Measurements from ENCODE around the gene CCP110. TPM values are rescaled to one million over a fixed set of nuclear protein-coding genes. Genes with fewer than 3 reads are reported as not detected.
"Not testable (repeated sequence)": the region's sequence is repeated elsewhere in the genome, so short reads cannot be mapped to it uniquely, and the experiment has no call there.

Gene CCP110
- total and polyA plus RNA-seq, 9 donors = 10.8 to 22.5 (median 14.9) TPM

DNA sequence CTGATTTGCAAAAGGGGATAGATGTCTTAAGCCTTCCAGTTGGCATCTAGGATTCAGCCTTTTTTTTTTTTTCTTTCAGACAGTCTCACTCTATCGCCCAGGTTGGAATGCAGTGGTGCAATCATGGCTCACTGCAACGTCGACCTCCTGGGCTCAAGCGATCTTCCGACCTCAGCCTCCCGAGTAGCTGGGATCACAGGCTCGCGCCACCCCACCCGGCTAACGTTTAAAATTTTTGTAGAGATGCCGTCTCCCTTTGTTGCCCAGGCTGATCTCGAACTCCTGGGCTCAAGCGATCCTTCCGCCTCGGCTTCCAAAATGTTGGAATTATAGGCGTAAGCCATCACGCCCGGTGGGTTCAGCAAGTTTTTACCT lies 571 bp upstream of the CCP110 start:
- Histone ChIP-seq H3K4me1 (ENCODE audit: control insufficient read depth, insufficient read depth, low read length) (peaks cover 20% of the 10 kb centered on the region), H3K36me3 (ENCODE audit: control insufficient read depth, insufficient read depth, low read length) (no peaks in the 10 kb centered on the region), H3K4me3 (ENCODE audit: low read length) (no peak overlapping the region), H3K9me3 (replicated peaks; ENCODE audit: control insufficient read depth, low read depth, low read length) (no peaks in the 10 kb centered on the region), H3K27ac (ENCODE audit: low read length) (no peak overlapping the region), H3K27me3 (ENCODE audit: control insufficient read depth, insufficient read depth, low read length) (no peaks in the 10 kb centered on the region)
- DNase-seq = no peak
- WGBS (ENCODE audit: insufficient coverage) = 74% methylated on average over 15 of the region's 18 CpGs

DNA sequence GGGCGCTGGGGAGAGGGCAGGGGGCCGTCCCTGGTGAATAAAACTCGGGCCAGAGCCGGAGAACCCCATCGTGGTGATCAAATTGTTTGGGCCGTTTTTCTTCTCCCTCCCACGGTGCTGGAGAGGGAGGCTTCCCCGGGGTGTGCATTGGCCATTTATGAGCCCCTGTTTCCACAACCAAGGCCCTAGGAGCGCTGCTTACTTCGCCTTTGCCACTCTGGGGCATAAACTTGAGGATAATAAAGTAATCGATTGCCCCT lies 544 bp downstream of the CCP110 start:
- Histone ChIP-seq H3K36me3 (ENCODE audit: control insufficient read depth, insufficient read depth, low read length) (peaks cover 5% of the 10 kb centered on the region), H3K27ac (ENCODE audit: low read length) (peak overlapping the region; percentile 80), H3K9me3 (replicated peaks; ENCODE audit: control insufficient read depth, low read depth, low read length) (no peaks in the 10 kb centered on the region), H3K4me3 (ENCODE audit: low read length) (peak overlapping the region; percentile 97), H3K4me1 (ENCODE audit: control insufficient read depth, insufficient read depth, low read length) (peaks cover 20% of the 10 kb centered on the region), H3K27me3 (ENCODE audit: control insufficient read depth, insufficient read depth, low read length) (no peaks in the 10 kb centered on the region)
- DNase-seq = no peak
- WGBS (ENCODE audit: insufficient coverage) = 0% methylated on average over 7 of the region's 11 CpGs

DNA sequence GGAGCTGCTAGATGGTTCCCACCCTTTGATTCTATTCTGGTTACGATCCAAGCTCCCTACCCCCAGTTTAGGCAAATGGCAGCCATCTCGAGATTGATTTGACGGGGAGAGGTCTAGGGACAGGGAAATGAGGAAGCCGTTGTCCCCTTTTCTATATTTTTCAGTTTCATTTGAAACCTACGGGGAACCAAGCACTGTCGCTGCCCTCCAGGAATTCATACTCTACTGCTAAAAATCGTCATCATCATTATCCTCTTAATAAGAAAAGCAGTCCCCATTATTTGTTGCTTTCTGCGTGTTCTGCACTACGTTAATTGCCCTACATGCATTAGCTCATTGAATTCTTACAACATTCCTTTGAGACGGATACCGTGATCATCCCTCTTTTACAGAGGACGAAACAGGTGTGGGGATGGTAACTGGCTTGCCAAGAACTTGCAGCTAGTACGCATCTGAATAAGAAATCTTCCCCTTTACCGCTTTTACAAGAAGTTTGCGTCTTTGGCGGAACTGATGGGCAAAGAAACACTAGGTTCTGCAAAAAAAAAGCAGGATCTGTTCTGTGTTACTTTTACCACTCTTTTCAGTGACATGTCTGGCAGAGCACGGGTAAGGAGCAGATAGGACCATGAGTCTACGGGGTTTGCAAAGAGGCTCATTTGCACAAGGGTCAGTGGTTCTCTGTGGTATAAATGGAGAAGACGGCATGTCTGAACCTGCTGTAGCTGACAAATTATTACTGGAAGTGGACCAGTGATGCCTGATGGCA lies 1.1 kb downstream of the CCP110 start:
- DNase-seq = peak; percentile 37
- peak overlapping the region; percentile 80 for H3K27ac ChIP-seq (ENCODE audit: low read length)

DNA sequence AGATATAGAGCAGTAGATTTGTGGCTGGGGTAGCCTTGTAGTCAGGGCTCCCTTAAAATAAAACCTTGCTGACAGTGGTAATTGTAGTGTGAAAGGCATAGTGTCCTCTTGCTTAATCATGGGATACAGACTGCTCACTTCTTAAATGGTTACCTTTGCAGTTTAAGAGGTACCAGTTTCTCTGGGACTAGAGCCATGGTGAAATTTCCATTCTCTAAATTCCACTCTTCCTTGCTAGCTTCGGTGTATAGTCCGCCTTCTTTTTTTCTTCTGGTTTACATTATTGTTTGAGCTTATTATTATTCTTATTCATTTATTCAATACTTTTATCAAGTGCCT lies 1.6 kb downstream of the CCP110 start:
- no peak for DNase-seq
- Histone ChIP-seq H3K27ac (ENCODE audit: low read length) (no peak overlapping the region), H3K36me3 (ENCODE audit: control insufficient read depth, insufficient read depth, low read length) (peaks cover 11% of the 10 kb centered on the region), H3K9me3 (replicated peaks; ENCODE audit: control insufficient read depth, low read depth, low read length) (no peaks in the 10 kb centered on the region), H3K4me3 (ENCODE audit: low read length) (no peak overlapping the region), H3K4me1 (ENCODE audit: control insufficient read depth, insufficient read depth, low read length) (peaks cover 18% of the 10 kb centered on the region), H3K27me3 (ENCODE audit: control insufficient read depth, insufficient read depth, low read length) (no peaks in the 10 kb centered on the region)
- WGBS (ENCODE audit: insufficient coverage) = no CpG with 5 or more reads among the region's 2 CpGs

More for the DNA sequence above, 1.1 kb downstream of the CCP110 start:
- H3K27me3 ChIP-seq (ENCODE audit: control insufficient read depth, insufficient read depth, low read length) = no peaks in the 10 kb centered on the region
- peaks cover 20% of the 10 kb centered on the region for H3K4me1 ChIP-seq (ENCODE audit: control insufficient read depth, insufficient read depth, low read length)
- H3K36me3 ChIP-seq (ENCODE audit: control insufficient read depth, insufficient read depth, low read length) = peaks cover 5% of the 10 kb centered on the region
- peak overlapping the region; percentile 97 for H3K4me3 ChIP-seq (ENCODE audit: low read length)
- WGBS (ENCODE audit: insufficient coverage) = 7% methylated on average over 9 of the region's 19 CpGs
- H3K9me3 ChIP-seq (replicated peaks; ENCODE audit: control insufficient read depth, low read depth, low read length) = no peaks in the 10 kb centered on the region

DNA sequence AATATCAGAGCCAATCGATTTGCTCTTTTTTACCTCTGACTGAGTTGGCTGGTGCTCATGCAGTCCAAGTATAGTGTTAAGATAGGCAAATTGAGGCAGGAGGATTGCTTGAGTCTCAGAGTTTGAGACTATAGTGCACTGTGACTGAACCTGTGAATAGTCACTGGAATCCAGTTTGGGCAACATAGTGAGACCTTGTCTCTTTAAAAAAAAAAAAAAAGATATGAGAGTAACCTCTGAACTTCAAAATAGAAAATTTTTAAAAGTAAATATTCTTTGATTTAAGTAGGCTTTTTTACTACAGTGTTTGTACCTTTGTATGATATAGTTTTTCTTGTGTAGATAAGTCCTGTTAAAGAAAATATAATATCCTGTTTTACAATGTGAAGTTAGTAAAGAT lies 3.4 kb downstream of the CCP110 start:
- H3K4me1 ChIP-seq (ENCODE audit: control insufficient read depth, insufficient read depth, low read length) = peaks cover 9% of the 10 kb centered on the region
- peaks cover 14% of the 10 kb centered on the region for H3K36me3 ChIP-seq (ENCODE audit: control insufficient read depth, insufficient read depth, low read length)
- no peak for DNase-seq
- no peak overlapping the region for H3K27ac ChIP-seq (ENCODE audit: low read length)
- no CpG with 5 or more reads among the region's 1 CpG for WGBS (ENCODE audit: insufficient coverage)
- H3K27me3 ChIP-seq (ENCODE audit: control insufficient read depth, insufficient read depth, low read length) = no peaks in the 10 kb centered on the region
- no peak overlapping the region for H3K4me3 ChIP-seq (ENCODE audit: low read length)
- H3K9me3 ChIP-seq (replicated peaks; ENCODE audit: control insufficient read depth, low read depth, low read length) = no peaks in the 10 kb centered on the region

DNA sequence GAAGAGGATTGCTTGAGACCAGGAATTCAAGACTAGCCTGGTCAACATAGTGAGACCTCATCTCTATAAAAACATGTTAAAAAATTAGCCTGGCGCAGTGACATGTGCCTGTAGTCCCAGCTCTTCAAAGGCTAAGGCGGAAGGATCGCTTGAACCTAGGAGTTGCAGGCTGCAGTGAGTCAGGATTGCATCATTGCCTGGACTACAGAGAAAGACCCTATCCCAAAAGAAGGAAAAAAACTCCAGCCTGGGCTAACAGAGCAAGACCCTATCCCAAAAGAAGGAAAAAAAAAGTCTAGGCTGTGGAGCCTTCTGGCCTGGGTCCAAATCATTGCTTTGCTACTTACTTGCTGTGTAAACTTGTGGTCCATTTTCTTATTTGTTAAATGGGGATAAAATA lies 4.9 kb downstream of the CCP110 start:
- H3K4me1 ChIP-seq (ENCODE audit: control insufficient read depth, insufficient read depth, low read length) = peaks cover 3% of the 10 kb centered on the region
- WGBS (ENCODE audit: insufficient coverage) = 100% methylated on average over 2 of the region's 3 CpGs
- no peak for DNase-seq
- H3K27ac ChIP-seq (ENCODE audit: low read length) = no peak overlapping the region
- no peaks in the 10 kb centered on the region for H3K9me3 ChIP-seq (replicated peaks; ENCODE audit: control insufficient read depth, low read depth, low read length)
- H3K27me3 ChIP-seq (ENCODE audit: control insufficient read depth, insufficient read depth, low read length) = no peaks in the 10 kb centered on the region
- H3K36me3 ChIP-seq (ENCODE audit: control insufficient read depth, insufficient read depth, low read length) = peaks cover 20% of the 10 kb centered on the region
- no peak overlapping the region for H3K4me3 ChIP-seq (ENCODE audit: low read length)

DNA sequence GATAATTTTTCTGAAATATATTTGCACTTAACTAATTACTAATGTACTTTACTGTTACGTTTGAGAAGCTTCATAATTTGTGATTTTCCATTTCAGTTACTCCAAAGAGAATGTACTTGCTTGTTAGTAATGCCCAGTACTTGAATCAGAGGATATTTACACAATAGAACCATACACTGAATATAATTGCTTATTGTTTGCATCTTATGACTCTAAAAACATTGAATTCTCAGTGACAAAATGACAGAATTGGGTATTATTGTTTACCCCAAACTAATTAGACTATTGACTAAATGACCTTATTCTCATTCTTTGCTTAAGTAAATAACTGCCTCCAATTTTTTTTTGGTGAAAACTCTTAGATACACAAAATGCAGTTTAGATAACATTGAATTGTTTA lies 8.9 kb downstream of the CCP110 start:
- Histone ChIP-seq H3K27me3 (ENCODE audit: control insufficient read depth, insufficient read depth, low read length) (no peaks in the 10 kb centered on the region), H3K27ac (ENCODE audit: low read length) (no peak overlapping the region), H3K4me1 (ENCODE audit: control insufficient read depth, insufficient read depth, low read length) (no peaks in the 10 kb centered on the region), H3K36me3 (ENCODE audit: control insufficient read depth, insufficient read depth, low read length) (peaks cover 34% of the 10 kb centered on the region), H3K4me3 (ENCODE audit: low read length) (no peak overlapping the region), H3K9me3 (replicated peaks; ENCODE audit: control insufficient read depth, low read depth, low read length) (no peaks in the 10 kb centered on the region)
- WGBS (ENCODE audit: insufficient coverage) = no CpG with 5 or more reads among the region's 1 CpG
- no peak for DNase-seq

DNA sequence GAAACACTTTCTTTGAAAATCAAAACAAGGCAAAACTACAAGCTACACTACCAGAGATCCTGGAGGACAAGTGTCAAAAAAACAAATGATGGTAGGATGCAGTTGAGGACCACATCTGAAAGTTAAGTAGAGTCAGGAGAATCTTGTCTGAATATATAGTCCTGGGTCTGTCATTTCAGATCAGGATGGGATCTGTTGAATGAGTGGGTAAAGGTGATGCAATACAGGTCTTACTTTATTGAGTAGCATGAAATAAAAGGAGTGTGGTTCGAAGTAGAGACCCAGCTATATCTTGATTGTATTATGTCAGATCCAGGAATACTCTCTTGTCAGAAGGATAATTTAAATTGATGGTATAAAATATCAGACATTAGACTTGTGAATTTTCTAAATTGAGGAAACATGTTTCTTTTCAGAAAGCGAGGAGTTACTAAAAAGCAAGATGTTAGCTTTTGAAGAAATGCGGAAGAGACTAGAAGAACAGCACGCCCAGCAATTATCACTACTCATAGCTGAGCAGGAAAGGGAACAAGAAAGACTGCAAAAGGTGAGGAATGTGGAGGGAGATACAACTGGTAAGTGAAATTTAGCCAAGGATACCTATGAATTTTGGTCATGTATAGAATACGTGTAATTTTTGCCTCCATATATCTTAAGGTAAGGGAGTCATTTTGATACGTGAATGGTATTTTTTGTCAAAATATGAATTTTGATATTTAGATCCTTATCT lies 16.7 kb downstream of the CCP110 start:
- peaks cover 44% of the 10 kb centered on the region for H3K36me3 ChIP-seq (ENCODE audit: control insufficient read depth, insufficient read depth, low read length)
- DNase-seq = no peak
- no peaks in the 10 kb centered on the region for H3K27me3 ChIP-seq (ENCODE audit: control insufficient read depth, insufficient read depth, low read length)
- no peak overlapping the region for H3K27ac ChIP-seq (ENCODE audit: low read length)
- H3K4me3 ChIP-seq (ENCODE audit: low read length) = no peak overlapping the region
- H3K4me1 ChIP-seq (ENCODE audit: control insufficient read depth, insufficient read depth, low read length) = no peaks in the 10 kb centered on the region
- H3K9me3 ChIP-seq (replicated peaks; ENCODE audit: control insufficient read depth, low read depth, low read length) = no peaks in the 10 kb centered on the region
- WGBS (ENCODE audit: insufficient coverage) = 100% methylated on average over 2 of the region's 6 CpGs

DNA sequence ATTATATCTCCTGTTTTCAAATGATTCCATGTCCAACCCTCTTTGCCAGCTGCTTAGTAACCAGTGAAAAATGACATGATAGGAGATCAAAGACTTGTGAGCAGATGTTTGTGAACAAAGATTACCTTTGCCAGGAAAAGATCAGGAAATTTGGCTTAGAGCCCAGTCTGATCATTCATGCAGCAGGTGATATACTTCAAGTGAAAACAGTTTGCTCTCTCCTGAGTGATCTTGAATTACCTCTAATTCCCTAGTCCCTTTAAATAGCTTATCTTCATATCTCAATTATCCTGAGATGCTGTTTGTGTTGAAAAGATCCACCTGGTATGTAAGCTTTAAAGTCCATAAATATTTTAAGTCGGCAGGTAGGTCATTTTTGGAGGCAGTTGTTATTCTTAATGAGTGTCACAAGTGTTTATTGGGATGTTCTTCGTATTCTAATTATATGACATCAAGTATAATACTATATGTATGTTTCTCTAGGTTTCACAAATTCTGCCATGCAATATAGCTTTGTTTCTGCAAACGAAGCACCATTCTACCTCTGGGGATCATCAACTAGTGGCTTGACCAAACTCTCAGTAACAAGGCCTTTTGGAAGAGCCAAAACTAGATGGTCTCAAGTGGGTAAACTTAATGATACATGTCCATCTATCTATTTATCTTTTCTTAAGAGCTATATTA lies 18.5 kb downstream of the CCP110 start:
- Histone ChIP-seq H3K9me3 (replicated peaks; ENCODE audit: control insufficient read depth, low read depth, low read length) (no peaks in the 10 kb centered on the region), H3K4me3 (ENCODE audit: low read length) (no peak overlapping the region), H3K27me3 (ENCODE audit: control insufficient read depth, insufficient read depth, low read length) (no peaks in the 10 kb centered on the region), H3K27ac (ENCODE audit: low read length) (no peak overlapping the region), H3K36me3 (ENCODE audit: control insufficient read depth, insufficient read depth, low read length) (peaks cover 37% of the 10 kb centered on the region), H3K4me1 (ENCODE audit: control insufficient read depth, insufficient read depth, low read length) (no peaks in the 10 kb centered on the region)
- no CpG with 5 or more reads among the region's 3 CpGs for WGBS (ENCODE audit: insufficient coverage)
- DNase-seq = no peak

DNA sequence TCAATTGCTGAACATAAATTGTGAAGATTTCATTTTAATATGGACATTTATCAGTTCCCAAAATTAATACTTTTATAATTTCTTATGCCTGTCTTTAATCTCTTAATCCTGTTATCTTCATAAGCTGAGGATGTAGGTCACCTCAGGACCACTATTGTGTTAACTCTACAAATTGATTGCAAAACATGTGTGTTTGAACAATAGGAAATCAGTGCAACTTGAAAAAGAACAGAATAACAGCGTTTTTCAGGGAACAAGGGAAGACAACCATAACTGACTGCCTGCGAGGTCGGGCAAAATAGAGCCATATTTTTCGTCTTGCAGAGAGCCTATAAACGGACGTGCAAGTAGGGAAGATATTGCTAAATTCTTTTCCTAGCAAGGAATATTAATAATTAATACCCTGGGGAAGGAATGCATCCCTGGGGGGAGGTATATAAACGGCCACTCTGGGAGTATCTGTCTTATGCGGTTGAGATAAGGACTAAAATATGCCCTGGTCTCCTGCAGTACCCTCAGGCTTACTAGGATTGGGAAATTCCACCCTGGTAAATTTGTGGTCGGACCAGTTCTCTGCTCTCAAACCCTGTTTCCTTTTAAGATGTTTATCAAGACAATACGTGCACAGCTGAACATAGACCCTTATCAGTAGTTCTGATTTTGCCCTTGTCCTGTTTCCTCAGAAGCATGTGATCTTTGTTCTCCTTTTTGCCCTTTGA lies 19.7 kb downstream of the CCP110 start:
- not testable (repeated sequence) for DNase-seq
- 87% methylated on average over 6 of the region's 10 CpGs for WGBS (ENCODE audit: insufficient coverage)

More for the DNA sequence above, 19.7 kb downstream of the CCP110 start:
- not testable (repeated sequence) for H3K27me3 ChIP-seq (ENCODE audit: control insufficient read depth, insufficient read depth, low read length); H3K4me3 ChIP-seq (ENCODE audit: low read length); H3K27ac ChIP-seq (ENCODE audit: low read length); H3K4me1 ChIP-seq (ENCODE audit: control insufficient read depth, insufficient read depth, low read length); H3K9me3 ChIP-seq (replicated peaks; ENCODE audit: control insufficient read depth, low read depth, low read length)
- peaks cover 36% of the 10 kb centered on the region for H3K36me3 ChIP-seq (ENCODE audit: control insufficient read depth, insufficient read depth, low read length)

Data from muscle of leg (tissue), 11 donors.